Inflammatory macrophage (primary cell): ENCODE measurements around the gene STX3.
A peak's percentile ranks its signal among the peaks of the same experiment; 100 is the strongest.
"Not testable (repeated sequence)": the region's sequence is repeated elsewhere in the genome, so short reads cannot be mapped to it uniquely, and the experiment has no call there.

Source experiments
- DNase-seq, 2 donors: peaks; one replicate each; pipeline ENCODE4 v3.0.0-alpha.2; 2020 to 2022

STX3 gene

DNA sequence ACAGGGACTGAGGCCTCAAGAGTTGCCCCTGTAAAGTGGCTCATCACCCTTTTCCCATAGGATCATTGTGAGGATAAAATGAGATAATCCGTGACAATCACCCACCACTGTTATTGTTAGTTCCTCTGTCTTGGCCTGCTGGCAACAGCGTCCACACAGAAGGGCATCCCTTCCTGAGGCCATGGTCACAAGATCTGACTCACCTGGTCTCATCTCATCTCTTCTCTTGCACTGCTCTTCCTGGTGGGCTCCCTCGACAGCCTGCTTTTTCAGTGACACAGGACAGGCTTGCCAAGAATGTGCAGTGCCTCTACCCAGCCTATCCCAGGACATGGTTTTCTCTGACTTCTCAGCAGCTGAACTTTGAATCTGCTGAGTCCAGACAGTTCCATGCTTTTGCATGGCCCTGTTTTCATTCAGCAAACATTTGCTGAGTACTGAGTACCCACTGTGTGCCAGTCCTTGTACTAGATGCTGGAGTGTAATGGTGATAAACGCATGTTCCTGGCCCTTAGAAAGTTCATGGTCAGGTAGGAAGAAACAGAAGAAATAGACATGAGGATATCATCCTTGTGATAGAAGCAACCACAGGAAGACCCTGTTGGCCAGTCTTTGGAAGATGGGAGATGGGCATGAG, 3.3 kb downstream of the STX3 start:
- no peak for DNase-seq

DNA sequence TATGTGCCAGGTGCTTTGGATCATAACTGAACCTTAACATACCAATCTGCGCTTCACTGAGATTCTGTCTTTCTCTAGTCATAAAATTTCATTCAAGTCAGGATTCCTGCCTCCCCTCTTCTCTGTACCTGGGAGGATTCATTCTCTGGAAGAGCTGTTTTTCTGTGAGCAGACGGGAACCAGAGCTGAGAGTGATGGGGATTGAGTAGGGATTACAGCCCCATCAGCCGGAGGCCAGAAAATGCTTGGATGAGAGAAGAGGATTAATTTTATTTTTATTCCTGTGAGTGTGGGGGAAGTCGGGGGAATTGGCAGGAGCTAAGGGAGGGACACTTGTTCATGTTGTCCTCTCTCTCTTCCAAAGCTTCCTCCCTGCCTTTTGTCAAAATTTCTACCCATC, 4.7 kb downstream of the STX3 start:
- no peak for DNase-seq

DNA sequence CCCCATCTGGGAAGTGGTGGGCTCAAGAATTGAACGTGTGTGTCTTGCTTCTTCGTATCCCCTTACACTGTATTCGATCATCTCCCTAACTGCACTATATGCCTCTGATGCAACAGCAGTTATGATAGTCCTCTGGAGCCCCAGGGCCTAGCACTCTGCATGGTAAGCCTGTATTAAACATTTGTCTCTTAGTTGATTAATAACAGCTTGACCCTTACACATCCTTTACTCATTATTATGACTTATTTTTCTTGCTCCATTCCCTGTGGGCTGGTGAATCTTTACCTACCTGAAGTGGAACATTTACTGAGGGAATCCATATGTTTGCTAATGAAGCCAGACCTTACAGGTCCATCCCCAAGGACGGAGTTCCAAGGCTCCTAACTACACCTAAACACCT, 5.6 kb downstream of the STX3 start:
- no peak for DNase-seq

DNA sequence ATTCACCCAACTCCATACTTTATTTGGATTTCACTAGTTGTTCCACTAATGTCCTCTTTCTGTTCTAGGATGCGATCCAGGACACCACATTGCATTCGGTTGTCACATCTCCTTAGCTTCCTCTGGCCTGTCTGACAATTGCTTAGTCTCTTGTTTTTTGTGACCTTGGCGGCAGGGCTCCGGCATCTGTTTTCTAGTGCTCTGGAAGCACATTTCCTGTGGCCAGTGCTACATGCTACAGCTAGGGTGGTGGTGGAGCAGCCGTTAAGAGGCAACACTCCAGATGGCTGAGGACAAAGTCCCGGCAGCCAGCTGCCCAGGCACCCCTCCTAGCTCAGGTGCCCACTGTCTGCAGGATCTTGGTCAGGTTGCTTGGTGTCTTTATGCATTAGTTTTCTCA, 6.8 kb downstream of the STX3 start:
- no peak for DNase-seq

DNA sequence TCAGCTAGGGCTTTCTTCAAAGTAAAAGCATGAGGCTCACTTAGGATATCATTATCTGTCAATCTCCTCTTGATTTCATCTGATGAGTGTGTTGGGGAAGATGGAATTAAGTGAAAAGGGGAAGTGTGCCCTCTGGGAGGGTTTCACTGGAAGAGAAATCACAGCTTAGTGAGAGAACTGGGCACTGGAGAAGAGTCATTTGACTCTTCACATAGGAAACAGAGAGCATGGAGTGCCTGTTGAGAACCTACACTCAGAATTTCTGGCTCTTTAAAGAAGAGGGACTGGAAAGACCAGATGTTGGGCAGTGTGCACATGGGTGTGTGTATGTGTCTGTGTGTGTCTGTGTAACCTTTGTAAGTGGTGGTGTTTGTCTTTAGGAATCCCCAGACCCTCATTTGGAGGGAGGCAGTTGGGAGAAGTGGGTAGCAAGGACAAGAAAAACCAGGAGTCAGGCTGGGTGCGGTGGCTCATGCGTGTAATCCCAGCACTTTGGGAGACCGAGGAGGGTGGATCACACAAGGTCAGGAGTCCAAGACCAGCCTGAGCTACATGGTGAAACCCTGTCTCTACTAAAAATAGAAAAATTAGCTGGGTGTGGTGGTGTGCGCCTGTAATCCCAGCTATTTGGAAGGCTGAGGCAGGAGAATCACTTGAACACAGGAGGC, 10.0 kb downstream of the STX3 start:
- peak; percentile 48 to 62 for DNase-seq

DNA sequence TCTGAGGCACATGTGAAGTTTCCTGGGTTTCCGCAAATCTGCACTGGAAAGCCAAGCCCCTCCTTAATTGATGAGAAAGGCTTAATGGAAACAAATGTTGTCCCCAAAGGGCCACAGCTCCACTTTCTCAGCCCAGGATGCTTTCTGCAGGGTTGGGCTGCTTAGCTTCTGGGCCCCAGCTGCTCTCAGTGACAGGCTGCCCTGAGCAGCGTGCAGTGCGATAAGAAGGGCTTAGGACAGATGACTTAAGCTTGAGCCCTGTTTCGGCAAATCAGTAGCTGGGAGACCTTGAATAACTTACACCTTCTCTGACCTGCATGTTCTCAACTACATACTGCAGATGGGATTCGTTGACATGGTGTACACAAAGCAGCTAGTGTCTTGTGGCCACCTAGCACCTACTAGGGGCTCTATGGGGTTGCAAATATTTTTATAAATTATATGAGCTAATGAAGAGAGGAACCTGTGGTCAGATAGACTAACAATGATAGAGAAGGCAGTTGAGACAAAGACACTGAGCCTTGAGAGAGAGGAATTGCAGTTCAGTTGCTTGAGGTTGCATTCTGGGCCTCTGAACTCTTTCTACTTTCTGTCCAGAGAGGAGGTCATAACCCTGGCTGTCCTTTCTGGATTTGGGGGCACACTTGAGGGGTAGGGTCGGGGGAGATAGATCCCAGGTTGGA, 11.5 kb downstream of the STX3 start:
- DNase-seq, result no peak

DNA sequence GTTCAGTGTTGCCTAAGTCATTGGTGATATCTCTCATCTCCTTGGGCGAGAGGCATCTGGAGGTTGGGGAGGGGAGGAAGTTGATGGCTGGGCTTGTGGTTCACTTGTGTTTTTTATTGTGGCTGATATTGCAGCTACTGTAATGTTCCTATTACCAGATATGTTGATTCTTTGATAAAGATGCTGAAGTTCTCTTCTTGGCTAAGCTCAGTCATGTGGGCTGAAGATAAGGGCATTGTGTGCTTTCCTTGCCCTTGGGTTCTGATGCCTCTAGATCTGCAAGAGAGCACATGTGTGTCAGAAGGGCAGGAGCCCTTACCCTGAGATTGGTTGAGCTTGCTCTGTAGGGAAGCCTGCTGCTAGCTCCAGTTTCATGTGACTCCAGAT, 12.0 kb downstream of the STX3 start:
- peak in 1 of 2 donors; percentile 37 for DNase-seq

DNA sequence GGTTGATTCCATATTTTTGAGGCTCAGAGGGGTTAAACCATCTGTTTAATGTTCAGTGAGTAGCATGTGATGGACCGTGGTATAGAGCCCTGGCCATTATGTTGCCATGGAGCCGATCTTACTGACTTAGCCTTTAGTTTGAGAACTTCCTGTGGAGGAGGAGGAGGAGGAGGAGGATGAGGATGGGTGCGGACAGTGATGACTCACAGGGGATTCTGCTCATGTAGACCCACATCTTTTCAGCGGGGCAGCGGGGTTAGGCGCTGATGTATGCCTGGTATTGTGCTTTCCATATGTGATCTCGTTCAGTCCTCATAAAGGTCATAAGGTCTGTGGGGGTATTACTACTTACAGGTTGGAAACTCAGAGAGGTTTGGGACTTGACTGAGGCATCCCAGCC, 13.9 kb downstream of the STX3 start:
- DNase-seq, result peak in 1 of 2 donors; percentile 32

DNA sequence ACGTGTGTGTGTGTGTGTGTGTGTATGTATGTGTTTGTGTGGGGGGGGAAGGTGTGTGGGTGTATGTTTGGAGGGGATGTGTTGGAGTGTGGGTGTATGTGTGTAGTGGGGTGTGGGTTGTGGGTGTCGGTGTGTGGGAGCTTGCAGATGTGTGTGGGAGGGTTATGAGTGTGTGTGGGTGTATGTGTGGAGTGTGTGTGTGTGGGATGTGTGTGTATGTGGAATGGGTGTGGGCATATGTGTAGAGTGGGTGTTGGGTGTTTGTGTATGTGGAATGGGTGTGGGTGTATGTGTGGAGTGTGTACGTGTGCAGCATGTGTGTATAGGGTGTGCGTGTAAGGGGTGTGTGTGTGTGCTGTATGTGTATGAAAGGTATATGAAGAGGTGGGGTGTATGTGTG, 14.7 kb downstream of the STX3 start:
- DNase-seq, result no peak

DNA sequence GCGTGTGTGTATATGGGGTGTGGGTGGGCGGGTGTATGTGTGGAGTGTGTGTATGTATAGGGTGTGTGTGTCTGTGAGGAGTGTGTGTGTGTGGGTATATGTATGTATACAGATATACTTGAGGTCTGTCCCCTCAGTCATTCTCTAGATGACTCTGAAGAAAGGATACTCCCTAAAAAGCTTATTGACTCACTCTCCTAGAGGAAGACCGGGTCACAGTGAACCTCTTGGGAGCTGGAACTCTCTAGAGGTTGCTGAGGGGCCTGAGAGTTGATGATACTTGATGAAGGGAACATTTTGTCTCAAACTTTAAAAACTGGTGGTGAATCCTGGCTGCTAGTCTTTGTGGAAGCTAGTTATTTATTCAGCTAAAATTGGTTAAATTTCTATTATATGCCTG, 15.1 kb downstream of the STX3 start:
- no peak for DNase-seq

DNA sequence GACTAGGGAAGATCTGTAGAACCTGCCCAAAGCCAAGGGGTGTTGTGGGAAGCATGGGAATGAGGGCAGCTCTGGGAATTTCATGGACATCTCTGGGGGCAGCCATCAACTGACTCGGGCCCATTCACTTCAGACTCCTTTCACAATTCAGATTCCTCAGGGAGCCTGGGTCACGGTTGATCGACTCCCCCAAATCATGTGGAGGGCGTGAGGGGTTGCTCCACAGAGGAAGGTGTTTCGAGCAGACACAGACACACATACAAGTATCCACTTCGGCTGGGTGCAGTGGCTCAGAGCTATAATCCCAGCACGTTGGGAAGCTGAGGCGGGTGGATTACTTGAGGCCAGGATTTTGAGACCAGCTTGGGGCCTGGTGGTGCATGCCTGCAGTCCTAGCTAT, 15.7 kb downstream of the STX3 start:
- DNase-seq, result no peak

DNA sequence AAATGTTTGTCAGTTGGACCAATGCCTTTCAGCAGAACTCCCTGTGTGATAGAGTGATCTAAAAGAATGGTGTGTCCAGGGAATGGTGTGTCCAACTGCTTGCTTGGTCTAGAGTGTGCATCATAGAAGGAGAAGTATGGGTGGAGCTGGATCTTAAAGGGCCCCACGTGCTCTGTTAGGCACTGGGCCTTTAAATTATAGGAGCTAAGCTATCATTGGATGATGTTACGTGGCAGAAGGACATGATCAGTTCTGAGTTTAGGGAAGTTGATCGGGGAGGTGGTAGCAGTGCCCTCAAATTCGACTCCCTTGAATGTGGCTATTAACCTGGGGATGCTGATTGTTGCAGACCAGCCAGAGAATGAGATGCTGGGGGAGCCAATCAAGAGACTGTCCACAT, 16.4 kb downstream of the STX3 start:
- peak in 1 of 2 donors; percentile 13 for DNase-seq

DNA sequence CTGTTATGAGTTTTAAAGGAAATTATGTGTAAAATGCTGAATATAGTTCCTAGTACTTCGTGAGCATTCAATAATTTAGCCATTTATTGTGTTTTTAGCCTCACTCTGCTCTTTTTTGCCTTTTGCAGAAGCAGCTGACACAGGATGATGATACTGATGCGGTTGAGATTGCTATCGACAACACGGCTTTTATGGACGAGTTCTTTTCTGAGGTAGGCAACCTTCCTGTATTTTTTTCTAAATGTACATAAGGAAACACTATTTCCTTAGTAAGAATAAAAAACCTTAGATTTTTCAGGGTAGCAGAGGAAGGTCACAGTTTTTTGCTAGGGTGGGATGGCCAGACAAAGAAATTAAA, 17.9 kb downstream of the STX3 start:
- DNase-seq, result no peak

DNA sequence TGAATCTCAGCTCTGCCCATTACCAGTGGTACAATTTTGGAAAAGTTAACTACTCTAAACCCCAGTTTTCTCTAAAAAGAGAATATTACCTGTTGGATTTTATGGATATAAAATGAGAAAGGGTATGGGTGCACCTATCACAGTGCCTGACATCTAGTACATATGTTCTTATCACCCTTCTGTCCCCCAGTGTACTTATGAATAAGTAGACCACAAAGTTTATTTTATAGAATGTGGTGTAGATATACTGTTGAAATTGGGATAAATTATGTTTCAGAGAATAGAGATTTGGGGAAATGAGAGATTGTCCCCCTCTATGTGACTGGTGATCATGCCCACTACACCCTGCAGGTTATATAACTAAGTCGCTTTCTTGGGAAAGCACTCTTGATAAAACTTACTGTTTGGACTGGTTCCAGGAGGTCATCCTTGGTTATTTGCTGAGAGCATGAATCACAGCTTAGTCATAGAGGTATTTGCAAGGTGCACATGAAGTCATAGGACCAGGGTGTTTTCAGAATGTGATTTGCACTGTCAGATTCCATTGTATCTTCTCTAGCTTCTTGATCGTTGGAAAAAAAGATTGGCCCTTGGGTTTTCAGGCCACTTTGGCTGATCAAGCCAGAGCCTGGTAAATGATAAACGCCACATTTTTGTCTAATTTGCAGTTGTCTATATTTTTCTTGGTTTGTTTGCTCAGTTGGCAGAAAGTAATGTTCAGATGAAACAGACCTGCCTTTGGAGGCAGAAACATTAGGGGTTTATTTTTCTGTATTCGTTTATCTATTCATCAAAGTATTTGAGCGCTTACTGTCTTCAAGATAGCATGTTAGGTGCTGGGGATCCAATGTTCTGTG, 21.3 kb downstream of the STX3 start:
- no peak for DNase-seq

DNA sequence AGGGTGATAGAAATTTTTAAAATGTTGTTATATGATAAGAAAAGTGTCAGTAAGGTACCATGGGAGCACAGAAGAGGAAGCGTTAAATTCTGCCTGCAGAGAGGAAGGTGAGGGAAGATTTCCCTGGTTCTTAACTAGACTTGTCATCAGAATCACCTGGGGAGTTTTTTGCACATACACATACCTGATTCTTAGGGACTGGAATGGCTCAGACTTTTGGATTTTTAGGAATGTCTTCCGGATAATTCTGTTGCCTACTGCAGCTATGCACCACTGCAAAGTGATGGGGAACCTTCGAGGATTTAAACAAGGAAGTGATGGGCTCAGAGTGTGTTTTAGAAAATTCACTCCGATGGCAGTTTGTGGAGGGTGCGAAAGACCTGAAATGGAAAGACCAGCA, 21.9 kb downstream of the STX3 start:
- DNase-seq, result no peak

DNA sequence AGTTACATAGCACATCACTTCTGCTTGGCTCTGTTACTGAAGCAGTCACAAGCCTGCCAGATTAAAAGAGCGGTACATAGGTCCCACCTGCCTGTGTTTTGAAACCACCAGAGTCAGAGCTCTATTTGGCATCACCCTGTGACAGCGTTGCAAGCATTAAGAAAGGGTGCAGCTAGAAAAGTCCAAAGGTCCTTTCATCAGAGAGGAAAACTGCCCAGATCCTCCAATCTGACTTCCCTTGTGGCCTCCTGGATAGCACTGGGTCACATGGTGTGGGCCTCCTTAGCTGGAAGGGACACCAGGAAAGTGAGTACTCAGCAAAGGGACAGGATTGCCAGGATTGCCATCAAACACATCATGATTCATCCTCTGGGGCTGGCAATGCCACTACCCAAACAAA, 22.9 kb downstream of the STX3 start:
- DNase-seq, result no peak

DNA sequence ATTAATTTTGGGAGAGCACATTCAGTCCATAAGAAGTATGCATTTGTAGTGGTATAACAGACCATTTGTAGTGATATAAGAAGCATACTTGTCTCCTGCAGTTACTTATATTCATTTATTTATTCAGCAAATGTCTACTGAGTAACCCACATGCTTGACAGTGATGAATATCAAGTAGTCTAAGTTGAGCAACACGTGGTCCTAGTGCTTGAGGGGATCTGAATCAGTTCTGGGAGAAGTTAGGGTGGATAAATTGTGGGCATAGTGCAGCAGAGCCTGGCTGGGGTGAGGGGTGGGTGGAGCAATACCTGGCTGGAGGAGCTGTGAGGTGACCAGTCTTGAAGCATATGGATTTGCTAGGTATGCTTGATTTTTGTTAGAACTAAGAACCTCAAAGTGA, 24.3 kb downstream of the STX3 start:
- no peak for DNase-seq

DNA sequence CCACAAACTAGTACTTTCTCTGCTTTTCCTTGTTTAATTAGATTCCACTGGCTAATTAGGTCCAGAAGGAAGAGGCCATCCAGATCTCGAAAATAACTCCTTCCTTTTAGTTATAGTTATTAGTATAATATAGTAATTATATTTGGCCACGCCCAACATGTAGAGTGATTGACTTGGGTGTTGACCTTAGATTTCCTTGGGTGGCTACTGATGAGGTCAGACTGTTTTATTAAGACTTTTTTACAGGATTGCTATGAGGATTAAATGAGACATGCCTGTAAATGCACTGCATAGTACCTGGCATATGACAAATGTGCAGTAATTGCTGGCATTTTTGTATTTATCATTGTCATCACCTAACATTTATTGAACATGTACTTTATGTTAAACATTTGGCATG, 26.9 kb downstream of the STX3 start:
- no peak for DNase-seq

DNA sequence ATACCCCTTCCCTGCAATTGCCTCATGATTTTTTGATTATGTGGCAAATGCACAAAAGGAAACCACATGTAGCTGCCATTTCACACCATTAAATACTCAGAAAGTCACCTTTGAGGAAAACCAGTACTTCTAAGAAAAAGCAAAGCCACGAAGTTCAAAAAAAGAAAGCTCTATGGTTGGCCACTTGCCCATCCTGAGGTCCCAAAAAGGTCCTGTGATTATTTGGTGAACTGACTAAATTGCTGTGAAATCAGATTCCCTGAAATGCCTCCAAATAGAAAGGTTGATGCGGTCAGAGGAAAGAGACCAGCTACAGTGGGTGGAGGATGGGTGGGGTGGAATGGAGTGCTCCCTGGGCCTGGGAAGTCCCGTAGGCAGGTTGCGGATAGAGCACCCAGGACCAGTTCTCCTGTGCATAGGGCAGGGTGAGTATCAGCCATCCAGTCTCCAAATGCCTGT, 28.5 kb downstream of the STX3 start:
- DNase-seq, result no peak

DNA sequence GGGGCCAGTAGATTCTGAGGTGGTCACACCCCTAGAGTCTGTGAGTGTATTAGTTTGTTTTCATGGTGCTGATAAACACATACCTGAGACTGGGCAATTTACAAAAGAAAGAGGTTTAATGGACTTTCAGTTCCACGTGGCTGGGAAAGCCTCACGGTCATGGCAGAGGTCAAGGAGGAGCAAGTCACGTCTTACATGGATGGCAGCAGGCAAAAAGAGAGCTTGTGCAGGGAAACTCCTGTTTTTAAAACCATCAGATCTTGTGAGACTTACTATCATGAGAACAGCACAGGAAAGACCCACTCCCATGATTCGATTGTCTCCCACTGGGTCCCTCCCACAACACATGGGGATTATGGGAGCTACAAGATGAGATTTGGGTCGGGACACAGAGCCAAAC, 29.3 kb downstream of the STX3 start:
- DNase-seq, result not testable (repeated sequence)

DNA sequence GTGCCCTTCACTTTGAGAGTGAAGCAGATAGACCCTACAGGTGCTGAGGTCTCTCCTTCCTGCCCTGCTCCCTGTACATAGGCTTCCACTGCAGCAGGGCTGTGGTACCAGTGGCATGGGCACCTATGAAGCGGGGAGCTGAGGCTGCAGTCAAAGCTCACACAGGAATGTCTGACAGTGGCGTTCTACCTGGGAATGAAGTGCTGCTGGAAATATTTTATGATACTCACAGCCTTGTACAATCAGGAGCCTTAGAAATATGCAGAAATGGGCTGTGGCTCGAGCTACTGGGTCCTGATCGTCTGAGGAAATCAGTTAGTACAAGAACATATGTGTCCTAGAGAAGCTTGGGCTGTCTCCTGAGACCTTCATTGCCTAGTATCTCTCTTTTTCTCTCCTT, 30.6 kb downstream of the STX3 start:
- no peak for DNase-seq

DNA sequence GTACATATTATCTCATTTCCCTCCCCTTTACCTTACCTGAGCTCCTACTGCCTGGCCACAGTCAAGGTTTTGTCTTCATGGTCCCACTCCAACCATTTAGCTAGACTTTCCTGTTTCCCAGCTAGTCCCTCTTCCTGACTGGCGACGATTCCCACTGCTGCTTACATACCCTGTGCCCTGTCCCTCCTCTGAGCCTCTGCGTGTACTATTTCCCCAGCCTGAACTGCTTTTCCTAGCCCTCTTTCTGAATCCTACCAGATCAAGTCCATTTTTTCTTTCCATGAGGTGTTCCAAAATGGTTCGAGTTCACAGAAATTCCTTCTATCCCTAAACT, 32.0 kb downstream of the STX3 start:
- no peak for DNase-seq

DNA sequence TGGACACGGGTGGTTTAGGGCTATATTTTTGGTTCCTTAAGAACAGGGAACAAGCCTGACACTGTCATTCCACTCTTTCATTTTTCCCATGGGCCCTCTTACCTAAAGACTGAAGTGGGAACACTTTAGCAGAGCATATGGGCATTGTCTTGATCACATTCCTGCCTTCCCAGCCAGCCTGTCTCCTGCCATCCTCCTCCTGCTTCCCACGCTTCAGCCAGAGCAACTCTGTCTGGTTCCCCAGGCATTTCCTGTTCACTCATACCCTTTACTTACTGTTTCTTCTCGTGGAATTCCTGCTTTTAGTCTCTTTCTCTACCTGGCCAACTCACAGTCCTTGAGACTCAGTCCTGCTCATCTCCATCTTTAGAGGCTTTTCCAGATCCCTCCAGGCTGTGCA, 32.6 kb downstream of the STX3 start:
- no peak for DNase-seq

DNA sequence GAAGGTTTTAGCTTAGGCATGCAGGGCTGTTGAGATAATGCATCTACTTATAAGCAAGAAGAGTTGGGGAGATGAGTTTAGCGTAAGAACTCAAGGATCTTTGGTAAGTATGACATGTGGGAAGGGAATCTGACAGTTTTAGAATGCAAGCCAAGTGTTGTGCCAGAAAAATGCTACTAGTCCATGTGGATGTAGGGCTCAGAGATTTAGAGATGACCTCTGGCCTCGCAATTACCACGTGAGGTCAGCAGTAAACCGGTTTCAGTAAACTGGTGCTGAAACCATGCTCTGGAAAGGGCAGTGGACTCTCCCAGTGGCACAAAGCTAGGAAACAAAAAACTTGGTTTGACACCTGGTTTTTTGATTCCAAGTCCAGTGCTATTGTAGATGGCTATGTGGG, 36.5 kb downstream of the STX3 start:
- no peak for DNase-seq
